HepG2 (cell line): Measurements from ENCODE around the gene BCAR3. TPM values are rescaled to one million over a fixed set of nuclear protein-coding genes. Genes with fewer than 3 reads are reported as not detected.

ENCODE experiments used
- ARNT2 ChIP-seq: sonication (generic); formaldehyde crosslinking; IDR thresholded peaks from 2 replicates; pipeline ENCODE4 v1.8.0; 2022; ENCODE audit warnings: mild to moderate bottlenecking, low read depth, missing genetic modification reagents, moderate library complexity
- ASH2L ChIP-seq: fragments of 300-600, 200-600 bp; sonication (generic); IDR thresholded peaks from 2 replicates; pipeline ENCODE4 v1.7.0; 2017; ENCODE audit warnings: low read depth, mild to moderate bottlenecking, moderate library complexity, mixed read lengths, low read length; ENCODE audit not compliant: insufficient read length
- BCLAF1 ChIP-seq: fragments of 450-650 bp; IDR thresholded peaks from 2 replicates; pipeline ENCODE4 v1.6.1; 2017; ENCODE audit warnings: mild to moderate bottlenecking
- BORCS8-MEF2B ChIP-seq: sonication (generic); formaldehyde crosslinking; IDR thresholded peaks from 2 replicates; pipeline ENCODE4 v1.8.0; 2022; ENCODE audit warnings: mild to moderate bottlenecking, missing genetic modification reagents
- DZIP1 ChIP-seq: sonication (generic); formaldehyde crosslinking; IDR thresholded peaks from 2 replicates; pipeline ENCODE4 v1.5.0; 2020; ENCODE audit warnings: mild to moderate bottlenecking, missing genetic modification reagents
- E2F1 ChIP-seq: sonication (generic); formaldehyde crosslinking; IDR thresholded peaks from 2 replicates; pipeline ENCODE4 v1.5.0; 2020; ENCODE audit warnings: missing genetic modification reagents
- HMG20B ChIP-seq: conservative IDR thresholded peaks from 2 replicates; pipeline ENCODE4 v1.6.1; 2016; ENCODE audit warnings: missing genetic modification reagents, missing compliant biosample characterization
- MIER3 ChIP-seq: IDR thresholded peaks from 2 replicates; pipeline ENCODE4 v1.6.1; 2016; ENCODE audit warnings: missing compliant biosample characterization, borderline replicate concordance
- NCOA5 ChIP-seq: sonication (generic); formaldehyde crosslinking; IDR thresholded peaks from 2 replicates; pipeline ENCODE4 v1.4.0; 2020; ENCODE audit warnings: missing genetic modification reagents
- PAX8 ChIP-seq: sonication (generic); formaldehyde crosslinking; IDR thresholded peaks from 2 replicates; pipeline ENCODE4 v1.8.0; 2022; ENCODE audit warnings: mild to moderate bottlenecking, missing genetic modification reagents, borderline replicate concordance
- POLR2A ChIP-seq, 2 experiments: IDR thresholded peaks; 2 replicates each; pipeline ENCODE4 v1.6.1; 2011; ENCODE audit warnings: low read depth in 2 of 2, low read length in 2 of 2, mild to moderate bottlenecking in 1 of 2, moderate library complexity in 1 of 2; ENCODE audit not compliant: insufficient read depth in 1 of 2
- RBFOX2 ChIP-seq: fragments of 200-400 bp; formaldehyde crosslinking; IDR thresholded peaks from 2 replicates; pipeline ENCODE4 v1.6.1; 2017; ENCODE audit warnings: low read depth, mild to moderate bottlenecking, low read length
- SAFB2 ChIP-seq: sonication (generic); formaldehyde crosslinking; IDR thresholded peaks from 2 replicates; pipeline ENCODE4 v1.5.1; 2020; ENCODE audit warnings: missing genetic modification reagents, low read depth, mild to moderate bottlenecking, borderline replicate concordance
- ZBTB8A ChIP-seq: sonication (generic); formaldehyde crosslinking; IDR thresholded peaks from 2 replicates; pipeline ENCODE4 v1.4.0; 2020; ENCODE audit warnings: mild to moderate bottlenecking, low read depth, missing genetic modification reagents, borderline replicate concordance
- ZNF101 ChIP-seq: sonication (generic); formaldehyde crosslinking; IDR thresholded peaks from 2 replicates; pipeline ENCODE4 v1.4.0; 2020; ENCODE audit warnings: mild to moderate bottlenecking, low read depth, missing genetic modification reagents, borderline replicate concordance
- ZNF136 ChIP-seq: sonication (generic); formaldehyde crosslinking; IDR thresholded peaks from 2 replicates; pipeline ENCODE4 v1.8.1; 2022; ENCODE audit warnings: low read depth, mild to moderate bottlenecking, moderate library complexity, missing genetic modification reagents
- ZNF256 ChIP-seq: sonication (generic); formaldehyde crosslinking; conservative IDR thresholded peaks from 2 replicates; pipeline ENCODE4 v1.4.0; 2020; ENCODE audit warnings: missing genetic modification reagents
- ZNF331 ChIP-seq: sonication (generic); formaldehyde crosslinking; IDR thresholded peaks from 2 replicates; pipeline ENCODE4 v1.4.0; 2020; ENCODE audit warnings: missing genetic modification reagents
- ZNF513 ChIP-seq: sonication (generic); formaldehyde crosslinking; conservative IDR thresholded peaks from 2 replicates; pipeline ENCODE4 v1.5.0; 2020; ENCODE audit warnings: missing genetic modification reagents
- ZNF629 ChIP-seq: sonication (generic); formaldehyde crosslinking; conservative IDR thresholded peaks from 2 replicates; pipeline ENCODE4 v1.5.0; 2020; ENCODE audit warnings: missing genetic modification reagents
- polyA plus RNA-seq, 8 experiments: library from polyadenylated mRNA; depleted of rRNA in 3 of 8; stranded (reverse) in 7 of 8; unstranded in 1 of 8; fragments of >200 nt; fragmentation: Illumina TruSeq in 4 of 8; extraction: Trizol in 4 of 8; gene quantifications; 2 replicates each; pipeline versions ENCODE4 v1.2.1 to v1.2.3, GENCODE V29; 2011 to 2016; ENCODE audit warnings: low read depth in 4 of 8, missing spikeins in 1 of 8, mixed read lengths in 1 of 8; ENCODE audit not compliant: insufficient read depth in 1 of 8
- total RNA-seq, 5 experiments: library from RNA; depleted of rRNA; stranded (reverse); fragments of >200 nt; fragmentation: Illumina TruSeq; extraction: Trizol; gene quantifications; 2 replicates each; pipeline ENCODE4 v1.2.3, GENCODE V29; 2016; ENCODE audit warnings: low read depth in 1 of 5

BCAR3 gene
- total and polyA plus RNA-seq, 2 of the 13 experiments (the other 11 are each of a cell fraction or from before 2014, with no cell fraction given): 3.6 to 4.8 TPM

GRCh38 chr1:93681101-93681988 is at the start of gene BCAR3 (continued):
- no peak for TF ChIP-seq DZIP1 (CRISPR knock-in tag)
- no peak for TF ChIP-seq E2F1
- TF ChIP-seq ZNF331 (CRISPR knock-in tag): no peak
- 0 out of 2 replicates have a peak, but pooled peaks have one; percentile 19 for TF ChIP-seq BORCS8-MEF2B (CRISPR knock-in tag)
- no peak for TF ChIP-seq ZNF101 (CRISPR knock-in tag)
- no peak for TF ChIP-seq PAX8 (CRISPR knock-in tag)
- peak in 1 of 2 experiments; percentile 54; a peak in 1 of 4 replicates for TF ChIP-seq POLR2A (IDR thresholded peaks at IDR 0.05; ENCODE audit: insufficient read depth in 1 of 2, low read depth in 2 of 2, low read length in 2 of 2)
- TF ChIP-seq ZNF256: no peak
- no peak for TF ChIP-seq HMG20B
- peak; percentile 76 for TF ChIP-seq RBFOX2
- no peak; the same call in 1 of the 2 replicates for TF ChIP-seq ARNT2 (CRISPR knock-in tag)
- no peak for TF ChIP-seq ZNF136 (CRISPR knock-in tag)
- TF ChIP-seq NCOA5 (CRISPR knock-in tag): no peak
- no peak for TF ChIP-seq ZBTB8A (CRISPR knock-in tag)
- TF ChIP-seq ZNF513 (CRISPR knock-in tag): no peak
- TF ChIP-seq SAFB2: no peak
- TF ChIP-seq ASH2L: peak; percentile 16
- no peak for TF ChIP-seq MIER3
- TF ChIP-seq ZNF629 (CRISPR knock-in tag): no peak
- TF ChIP-seq BCLAF1: no peak
